Gastroesophageal sphincter (tissue), 3 donors: ENCODE data around the gene AK5.

Experiments used
- POLR2A ChIP-seq, 2 donors: fragments of 450-650 bp; IDR thresholded peaks; one replicate each; pipeline ENCODE4 v1.6.1; 2017; ENCODE audit warnings: antibody characterized with exemption in 2 of 2, mild to moderate bottlenecking in 2 of 2, moderate library complexity in 1 of 2
- POLR2AphosphoS5 ChIP-seq: sonication (generic); formaldehyde crosslinking; IDR thresholded peaks from one replicate; pipeline ENCODE4 v1.6.1; 2017; ENCODE audit warnings: antibody characterized with exemption
- TF ChIP-seq, protein P1 (sequence below), 4 experiments: fragments of 200-600 bp in 2 of 4; fragments of 450-650 bp in 2 of 4; sonication (generic) in 1 of 4; IDR thresholded peaks; one replicate each; pipeline ENCODE4 v1.5.1; 2017 to 2019; ENCODE audit warnings: antibody characterized with exemption in 4 of 4, mild to moderate bottlenecking in 2 of 4, moderate library complexity in 2 of 4

DNA sequence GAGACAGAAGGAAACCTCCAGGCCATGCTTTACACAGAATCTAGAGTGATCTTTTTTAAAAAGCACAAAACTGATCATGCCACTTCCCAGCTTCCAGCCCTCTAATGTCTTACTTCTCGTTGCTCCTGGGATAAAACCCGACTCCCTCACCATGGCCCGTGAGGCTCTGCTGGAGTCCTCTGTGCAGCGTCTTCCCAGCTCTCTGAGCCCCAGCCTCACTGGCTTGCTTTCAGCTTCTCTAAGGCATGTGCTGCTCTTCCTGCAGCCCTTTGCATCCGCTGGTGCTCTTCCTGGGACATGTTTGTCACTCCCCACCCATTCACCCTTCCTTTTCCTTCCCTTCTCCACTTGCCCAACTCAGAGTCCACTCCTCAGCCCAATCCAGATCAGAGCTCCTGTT is 184.1 kb downstream of the AK5 start:
- TF ChIP-seq, protein P1, sequence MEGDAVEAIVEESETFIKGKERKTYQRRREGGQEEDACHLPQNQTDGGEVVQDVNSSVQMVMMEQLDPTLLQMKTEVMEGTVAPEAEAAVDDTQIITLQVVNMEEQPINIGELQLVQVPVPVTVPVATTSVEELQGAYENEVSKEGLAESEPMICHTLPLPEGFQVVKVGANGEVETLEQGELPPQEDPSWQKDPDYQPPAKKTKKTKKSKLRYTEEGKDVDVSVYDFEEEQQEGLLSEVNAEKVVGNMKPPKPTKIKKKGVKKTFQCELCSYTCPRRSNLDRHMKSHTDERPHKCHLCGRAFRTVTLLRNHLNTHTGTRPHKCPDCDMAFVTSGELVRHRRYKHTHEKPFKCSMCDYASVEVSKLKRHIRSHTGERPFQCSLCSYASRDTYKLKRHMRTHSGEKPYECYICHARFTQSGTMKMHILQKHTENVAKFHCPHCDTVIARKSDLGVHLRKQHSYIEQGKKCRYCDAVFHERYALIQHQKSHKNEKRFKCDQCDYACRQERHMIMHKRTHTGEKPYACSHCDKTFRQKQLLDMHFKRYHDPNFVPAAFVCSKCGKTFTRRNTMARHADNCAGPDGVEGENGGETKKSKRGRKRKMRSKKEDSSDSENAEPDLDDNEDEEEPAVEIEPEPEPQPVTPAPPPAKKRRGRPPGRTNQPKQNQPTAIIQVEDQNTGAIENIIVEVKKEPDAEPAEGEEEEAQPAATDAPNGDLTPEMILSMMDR (IDR thresholded peaks at IDR 0.05), result no peak
- TF ChIP-seq POLR2A (IDR thresholded peaks at IDR 0.05), result no peak
- no peak for TF ChIP-seq POLR2AphosphoS5
